GM19238 (cell line): ENCODE results near the gene TMEM51.

Experiments used
- DNase-seq: peaks from one replicate; pipeline ENCODE4 v3.0.0; 2011; ENCODE audit warnings: low spot score; ENCODE audit not compliant: insufficient read length

The TMEM51 gene, protein sequence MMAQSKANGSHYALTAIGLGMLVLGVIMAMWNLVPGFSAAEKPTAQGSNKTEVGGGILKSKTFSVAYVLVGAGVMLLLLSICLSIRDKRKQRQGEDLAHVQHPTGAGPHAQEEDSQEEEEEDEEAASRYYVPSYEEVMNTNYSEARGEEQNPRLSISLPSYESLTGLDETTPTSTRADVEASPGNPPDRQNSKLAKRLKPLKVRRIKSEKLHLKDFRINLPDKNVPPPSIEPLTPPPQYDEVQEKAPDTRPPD

DNA sequence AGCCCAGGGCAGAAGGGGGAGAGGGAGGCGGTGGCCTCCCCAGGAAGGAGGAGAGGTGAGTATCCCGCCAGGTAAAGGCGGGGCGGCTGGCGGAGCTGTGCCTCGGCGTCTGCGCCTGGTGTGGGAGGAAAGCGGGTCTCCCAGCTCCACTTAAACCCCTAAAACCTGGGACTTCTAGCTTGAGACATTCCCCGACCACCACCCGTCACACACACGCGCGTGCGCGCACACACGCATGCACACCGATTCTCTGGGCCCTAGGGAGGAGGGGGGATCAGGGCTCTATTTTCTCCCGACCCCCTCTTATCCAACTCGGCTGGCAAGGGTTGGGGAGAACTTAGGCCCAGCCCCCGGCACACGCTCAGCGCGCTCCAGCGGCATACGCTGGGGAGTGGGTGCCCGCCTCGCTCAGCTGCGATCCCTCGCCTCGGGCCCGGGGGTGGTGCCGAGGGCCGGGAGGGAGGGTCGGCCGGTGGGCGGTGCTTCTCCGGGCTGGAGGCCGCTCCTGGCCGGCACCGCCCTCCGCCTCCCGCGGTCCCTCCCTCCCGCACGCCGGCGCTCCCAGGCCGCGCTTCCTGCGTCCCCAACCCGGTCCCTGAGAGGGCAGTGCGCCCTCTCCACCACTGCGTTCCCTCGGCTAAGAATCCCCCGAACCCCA lies at the start of gene TMEM51:
TMEM51 (plus strand) TSS at position 564 of the 658 bp plus-strand sequence. CDS start 61,341 bp downstream, outside the sequence.
- no peak for DNase-seq

DNA sequence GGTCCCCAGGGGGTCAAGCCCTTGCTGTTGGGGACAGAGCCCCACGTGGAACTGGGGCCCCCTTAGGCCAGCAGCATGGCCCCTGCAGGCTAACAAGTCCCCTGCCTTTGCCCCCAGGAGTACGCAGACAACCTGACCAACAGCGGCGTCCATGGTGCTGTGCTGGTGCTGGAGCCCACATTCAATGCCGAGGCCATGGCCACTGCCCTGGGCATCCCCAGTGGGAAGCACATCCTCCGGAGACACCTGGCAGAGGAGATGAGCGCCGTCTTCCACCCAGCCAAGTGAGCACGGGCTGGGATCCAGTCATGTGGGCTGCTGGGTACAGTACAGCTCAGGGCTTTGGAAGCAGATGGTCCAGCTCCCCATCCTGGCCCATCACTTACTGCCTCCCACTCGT lies 49.6 kb upstream of the TMEM51 start:
- DNase-seq = no peak

DNA sequence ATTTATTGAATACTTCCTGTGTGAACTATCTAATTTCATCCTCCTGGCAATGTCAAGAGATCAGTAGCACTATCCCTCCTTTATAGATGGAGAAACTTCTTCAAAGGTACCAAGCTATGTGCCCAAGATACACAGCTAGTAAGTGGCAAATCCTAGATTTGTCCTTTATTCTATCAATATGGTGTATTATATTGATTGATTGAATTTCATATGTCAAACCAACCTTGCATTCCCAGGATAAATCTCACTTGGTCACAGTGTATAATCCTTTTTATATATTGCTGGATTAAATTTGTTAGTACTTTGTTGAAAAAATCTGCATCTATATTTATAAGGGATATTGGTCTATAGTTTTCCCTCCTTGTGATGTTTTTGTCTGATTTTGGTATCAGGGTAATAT lies 48.8 kb upstream of the TMEM51 start:
- no peak for DNase-seq

DNA sequence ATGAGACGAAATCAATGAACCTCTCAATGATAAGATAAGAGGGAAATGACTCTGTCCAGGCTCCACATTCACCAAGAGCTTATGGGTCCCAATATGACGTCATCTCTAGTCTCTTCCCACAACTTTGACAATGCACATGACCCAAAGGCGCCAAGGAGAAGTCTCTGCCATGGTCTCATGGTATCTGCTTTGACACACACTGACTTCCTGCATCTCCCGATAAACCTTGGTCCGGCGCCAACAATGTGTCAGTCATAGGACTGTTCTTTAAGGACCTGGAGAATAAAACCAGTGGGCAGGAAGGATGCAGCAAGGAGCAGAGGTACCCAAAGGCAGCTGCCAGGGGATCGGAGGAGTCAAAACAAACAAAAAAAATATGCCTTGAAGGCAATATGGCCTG lies 46.9 kb upstream of the TMEM51 start:
- no peak for DNase-seq

DNA sequence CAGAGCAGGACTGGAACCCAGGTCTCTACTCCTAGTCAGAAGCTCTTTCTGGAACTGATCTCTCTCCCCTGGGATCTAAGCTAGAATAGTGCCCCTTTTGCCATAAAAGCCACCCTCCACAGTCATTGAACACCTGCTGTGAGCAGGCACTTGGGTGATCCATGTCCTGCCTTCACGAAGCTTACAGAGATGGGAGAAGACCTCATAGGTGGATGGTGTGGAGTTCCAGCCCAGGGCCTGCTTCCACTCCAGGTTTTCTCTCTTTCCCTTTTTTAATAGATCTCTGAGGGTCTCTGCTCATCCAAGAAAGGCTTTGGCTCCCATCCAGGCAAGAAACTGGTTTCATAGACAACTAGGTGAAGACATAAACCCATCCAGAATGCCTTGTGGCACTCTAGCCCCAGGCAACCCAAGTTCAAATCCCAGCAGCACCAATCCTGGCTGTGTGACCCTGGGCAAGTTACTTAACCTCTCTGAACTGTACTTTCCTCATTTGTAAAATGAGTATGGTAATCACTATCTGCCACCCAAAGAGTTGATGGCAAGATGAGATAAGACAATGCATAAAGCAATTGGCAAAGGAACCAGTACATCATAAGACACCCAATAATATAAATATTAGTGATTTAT lies 46.4 kb upstream of the TMEM51 start:
- DNase-seq = no peak

DNA sequence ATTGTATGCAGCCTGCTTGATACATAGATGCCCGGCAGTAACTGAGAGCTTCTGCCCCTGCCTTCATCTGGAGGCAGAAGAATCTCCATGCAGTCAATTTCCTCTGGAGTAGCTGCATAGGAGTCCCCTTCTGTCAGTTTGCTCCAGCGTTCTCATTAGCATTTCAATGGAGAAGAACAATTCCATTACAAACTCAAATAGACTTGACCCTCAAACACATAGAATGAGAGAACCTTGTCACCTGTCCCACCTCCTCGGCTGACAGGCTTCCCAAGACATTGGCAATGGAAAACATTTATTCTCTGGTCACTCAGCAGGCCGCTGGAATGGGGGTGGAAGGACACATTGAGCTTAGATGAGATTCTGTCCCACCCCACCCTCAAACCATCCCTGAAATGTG lies 45.6 kb upstream of the TMEM51 start:
- DNase-seq = no peak

DNA sequence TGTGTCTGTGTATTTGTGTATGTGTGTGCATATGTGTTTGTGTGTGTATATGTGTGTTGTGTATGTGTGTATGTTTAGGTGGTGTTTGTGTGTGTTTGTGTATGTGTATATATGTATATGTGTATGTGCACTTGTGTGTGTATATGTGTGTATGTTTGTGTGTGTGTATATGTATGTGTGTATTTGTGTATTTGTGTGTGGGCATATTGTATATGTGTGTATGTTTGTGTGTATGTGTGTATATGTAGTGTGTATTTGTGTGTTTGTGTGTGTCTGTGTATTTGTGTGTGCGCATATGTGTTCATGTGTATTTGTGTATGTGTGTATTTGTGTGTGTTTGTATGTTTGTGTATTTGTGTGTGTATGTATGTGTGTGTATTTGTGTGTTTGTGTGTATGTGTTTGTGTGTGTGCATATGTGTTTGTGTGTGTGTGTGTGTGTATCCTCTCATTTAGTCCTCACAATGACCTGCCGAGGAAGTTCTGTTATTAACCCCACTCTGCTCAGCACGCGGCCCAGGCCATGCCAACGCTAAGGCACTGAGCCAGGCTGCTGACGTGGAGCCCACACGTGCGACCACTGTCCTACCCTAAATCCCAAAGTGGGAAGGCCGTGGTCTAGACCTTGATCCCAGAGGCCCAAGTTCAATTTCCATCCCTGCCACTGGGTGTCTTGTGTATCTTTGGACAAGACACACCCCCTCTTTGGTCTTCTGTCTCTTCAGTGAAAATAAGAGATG lies 43.2 kb upstream of the TMEM51 start:
- DNase-seq = no peak

DNA sequence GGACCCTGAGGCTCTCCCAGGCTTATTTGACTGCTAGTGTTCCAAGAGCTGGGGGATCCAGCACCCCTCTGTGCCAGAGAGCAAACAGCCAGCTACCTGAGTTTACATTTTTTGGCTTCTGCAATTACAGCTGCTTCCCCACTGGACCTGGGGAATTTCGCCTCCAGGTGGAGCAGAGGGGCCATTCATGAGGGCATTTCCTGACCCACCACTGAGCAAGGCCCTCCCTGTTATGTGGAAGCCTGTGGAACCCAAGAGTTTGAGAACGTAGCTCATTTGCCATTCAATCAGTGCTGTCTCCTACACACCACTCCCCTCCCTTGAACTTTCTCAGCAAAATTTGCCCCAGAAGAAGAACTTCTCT lies 42.7 kb upstream of the TMEM51 start:
- no peak for DNase-seq

DNA sequence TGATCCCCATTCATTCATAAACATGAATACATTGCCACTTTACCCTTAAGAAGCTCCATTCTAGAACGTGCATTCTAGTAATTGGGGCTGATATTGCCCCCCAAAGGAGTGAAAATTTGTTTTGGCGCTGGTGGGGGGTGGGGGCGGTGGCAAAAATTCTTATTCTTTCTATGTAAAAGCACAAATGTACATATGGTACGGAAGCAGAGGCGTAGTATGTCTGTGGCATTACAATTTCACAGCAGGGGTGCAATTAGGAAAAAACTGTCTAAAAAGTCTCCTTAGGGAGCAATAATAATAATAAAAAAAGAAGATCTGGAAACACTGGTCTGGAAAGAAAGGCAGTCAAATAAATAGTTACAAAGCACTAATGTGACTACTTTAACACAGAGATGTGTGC lies 40.4 kb upstream of the TMEM51 start:
- no peak for DNase-seq

DNA sequence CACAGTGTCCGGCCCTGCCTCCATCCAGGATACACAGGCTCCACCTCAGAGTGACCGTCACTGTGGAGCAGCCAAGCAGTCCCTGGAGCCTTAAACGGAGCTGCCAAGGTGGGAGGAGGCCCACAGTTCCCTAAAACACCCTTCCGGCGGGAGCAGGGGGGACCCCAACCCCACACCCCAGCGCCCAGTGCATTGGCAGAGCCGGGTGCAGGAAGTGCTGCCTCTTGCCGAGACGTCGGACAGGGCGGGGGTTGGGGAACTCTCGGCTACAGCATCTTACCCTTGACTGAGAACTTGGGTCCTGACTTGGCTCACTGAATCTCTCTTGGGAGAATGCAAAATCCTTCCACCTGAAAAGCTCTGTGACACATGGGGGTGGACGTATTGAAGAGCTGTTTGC lies 38.7 kb upstream of the TMEM51 start:
- no peak for DNase-seq

DNA sequence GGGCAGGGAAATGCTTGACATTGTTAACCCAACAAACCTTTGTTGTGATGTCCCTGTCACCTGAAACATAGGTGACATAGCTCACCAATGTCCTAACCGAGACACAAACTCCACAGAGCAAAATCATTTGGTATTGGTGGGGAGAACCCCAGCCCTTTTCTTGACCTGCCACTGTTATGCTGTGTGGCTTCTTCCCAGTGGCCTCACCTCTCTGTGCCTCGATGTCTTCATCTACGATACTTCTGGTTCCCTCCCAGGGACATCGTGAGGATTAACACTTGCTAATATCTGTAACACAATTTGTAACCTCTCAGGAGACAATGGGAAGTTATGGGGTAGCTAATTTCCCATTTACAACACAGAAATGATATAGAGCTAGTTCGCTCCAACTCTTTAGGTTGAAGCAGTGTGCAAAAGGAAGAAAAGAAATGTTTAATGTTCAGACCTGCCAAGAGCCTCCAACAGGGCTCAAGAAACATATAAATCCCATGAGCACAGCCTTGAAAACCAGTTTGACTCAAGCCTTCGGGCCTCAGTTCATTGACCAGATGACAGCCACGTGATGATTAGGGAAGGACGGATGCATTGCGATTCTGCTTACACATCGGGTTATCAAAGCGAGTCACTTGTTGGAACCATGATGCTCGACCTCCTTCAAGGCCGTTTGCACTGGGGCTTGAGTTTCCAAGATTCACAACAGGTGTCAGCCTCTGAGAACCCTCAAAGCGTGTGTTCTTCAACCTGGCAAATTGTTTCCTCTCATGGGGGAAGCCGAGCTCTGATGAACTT lies 37.8 kb upstream of the TMEM51 start:
- no peak for DNase-seq

DNA sequence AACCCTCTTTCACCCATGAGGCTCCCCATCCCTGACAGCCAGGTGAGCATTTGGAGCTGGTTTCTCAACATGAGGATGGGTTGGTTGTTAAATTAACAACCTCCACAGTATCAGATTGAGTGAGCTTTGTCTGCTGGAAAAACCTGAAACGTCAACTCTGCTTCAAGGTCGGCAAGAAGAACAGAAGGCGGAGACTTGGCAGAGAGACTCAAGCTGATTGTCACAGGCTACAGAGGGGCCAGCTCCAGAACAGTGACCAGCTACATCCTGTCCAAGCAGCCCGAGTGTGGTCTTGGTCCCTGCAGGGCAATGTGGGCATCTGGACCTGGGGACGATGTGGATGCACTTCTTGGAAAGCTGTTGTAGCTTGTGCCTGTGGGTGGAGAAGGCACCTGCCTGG lies 36.6 kb upstream of the TMEM51 start:
- no peak for DNase-seq

DNA sequence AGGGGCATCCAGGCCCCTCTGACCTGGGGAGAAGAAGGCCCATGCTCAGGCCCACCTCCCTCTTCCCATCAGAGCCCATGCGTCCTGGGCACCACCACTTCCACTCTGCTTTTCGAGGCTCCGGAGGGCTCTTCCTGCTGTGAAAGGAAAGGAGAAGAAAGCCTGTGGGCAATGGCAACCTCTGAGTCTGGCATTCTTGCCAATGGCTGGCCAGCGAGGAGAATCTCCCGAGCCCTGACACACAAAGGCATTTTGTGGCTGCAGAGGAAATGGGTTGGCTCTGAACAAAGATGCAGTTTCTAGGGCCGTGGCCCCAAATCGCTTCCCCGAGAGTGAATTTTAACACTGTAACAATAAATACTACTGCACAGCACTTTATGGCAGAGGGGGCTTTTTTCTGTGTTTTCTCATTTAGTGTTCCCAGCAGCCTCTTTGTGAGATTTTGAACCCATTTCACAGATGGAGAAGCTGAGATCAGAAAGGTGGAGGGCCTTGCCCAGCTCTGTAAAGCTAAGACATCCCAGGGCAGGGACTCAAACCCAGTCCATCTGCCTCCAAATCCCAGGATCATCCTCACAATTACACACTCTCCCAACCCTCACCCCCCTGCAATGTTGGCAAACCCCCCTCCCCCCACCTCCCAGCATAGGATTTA lies 35.7 kb upstream of the TMEM51 start:
- no peak for DNase-seq

DNA sequence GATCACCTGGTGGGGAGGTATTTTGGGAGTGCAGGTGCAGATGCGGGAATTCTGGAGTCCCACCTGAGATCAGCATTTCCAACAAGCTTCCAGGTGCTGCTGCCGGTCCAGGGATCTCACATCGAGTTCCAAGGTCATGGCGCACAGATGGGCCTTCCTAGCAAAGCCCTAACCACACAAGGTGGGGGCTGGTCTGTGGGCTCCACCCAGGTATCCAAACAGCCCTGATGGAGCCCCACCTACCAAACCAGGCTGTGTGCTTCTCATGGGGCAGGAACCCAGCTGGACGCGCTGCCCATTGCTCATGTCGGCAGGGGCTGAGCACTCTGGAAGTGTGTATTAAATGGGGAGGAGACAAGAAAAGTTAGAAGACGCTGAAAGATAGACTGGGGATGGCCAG lies 35.0 kb upstream of the TMEM51 start:
- no peak for DNase-seq

DNA sequence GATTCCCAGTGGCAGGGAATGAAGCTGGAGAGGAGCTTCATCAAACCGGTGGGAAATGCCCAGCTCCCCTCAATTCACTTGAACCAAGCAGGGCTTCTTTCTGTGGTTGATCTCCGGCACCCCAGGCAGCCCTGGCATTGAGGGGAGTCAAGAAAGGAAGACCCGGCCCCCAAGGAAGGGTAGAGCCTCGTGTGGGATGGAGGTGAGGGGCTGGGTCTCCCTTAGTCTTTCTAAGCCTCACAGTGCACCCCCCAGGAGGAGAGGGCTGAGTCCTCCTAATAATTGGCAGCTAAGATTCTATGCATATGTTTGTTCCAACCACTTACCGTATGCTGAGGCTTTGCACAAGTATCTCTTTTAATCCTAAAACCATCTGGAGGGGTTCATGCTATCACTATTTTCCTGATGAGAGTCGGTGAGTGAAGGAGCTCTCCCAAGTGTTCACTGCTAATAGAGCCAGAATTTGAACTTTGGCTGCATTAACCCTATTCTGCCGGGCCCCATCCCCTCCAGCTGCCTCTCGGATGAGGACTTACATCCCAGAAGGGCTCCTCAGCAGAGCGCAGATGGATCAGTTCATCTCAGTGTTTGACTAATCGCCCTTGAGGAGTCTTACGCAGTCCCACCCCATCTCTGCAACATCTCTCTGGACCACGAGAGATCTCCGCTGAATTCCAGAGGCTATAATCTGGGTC lies 33.1 kb upstream of the TMEM51 start:
- DNase-seq = no peak

DNA sequence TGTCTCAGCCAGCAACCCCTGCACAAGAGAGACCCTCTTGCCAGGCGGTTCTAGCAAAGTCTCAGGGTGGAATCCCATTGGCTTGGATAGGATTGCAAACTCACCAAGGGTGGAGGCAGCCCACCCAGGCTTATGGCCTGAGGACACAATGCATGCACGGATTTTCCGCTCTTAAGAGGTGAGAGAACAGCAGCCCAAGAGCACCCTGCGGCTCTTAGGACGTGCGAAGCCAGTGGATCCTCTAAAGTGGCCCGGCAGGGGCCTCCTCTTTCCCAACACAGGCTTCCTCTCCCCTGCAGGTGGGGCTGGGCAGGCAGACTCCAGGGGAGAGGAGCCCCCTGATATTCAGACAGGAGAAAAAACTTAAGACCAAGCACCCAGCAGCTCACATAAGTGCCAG lies 31.2 kb upstream of the TMEM51 start:
- DNase-seq = no peak

DNA sequence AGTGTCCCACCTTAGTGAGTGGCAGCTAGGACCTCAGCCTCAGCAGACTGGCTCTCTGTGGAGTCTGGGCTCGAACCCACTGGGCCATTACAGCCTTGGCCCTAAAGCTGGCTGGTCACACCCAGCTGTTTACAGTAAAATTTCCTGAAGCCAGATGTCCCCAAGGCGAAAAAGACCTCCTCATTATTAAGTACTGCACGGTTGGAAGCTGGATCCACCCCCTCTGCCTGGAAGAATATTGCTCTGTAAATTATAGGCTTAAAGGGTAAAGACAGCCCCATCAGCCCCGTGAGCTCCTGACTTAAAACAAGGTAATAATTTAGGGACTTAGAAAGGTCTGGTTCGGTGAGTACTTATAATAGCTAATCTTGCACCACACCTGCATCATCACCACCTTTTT lies 30.3 kb upstream of the TMEM51 start:
- DNase-seq = no peak

DNA sequence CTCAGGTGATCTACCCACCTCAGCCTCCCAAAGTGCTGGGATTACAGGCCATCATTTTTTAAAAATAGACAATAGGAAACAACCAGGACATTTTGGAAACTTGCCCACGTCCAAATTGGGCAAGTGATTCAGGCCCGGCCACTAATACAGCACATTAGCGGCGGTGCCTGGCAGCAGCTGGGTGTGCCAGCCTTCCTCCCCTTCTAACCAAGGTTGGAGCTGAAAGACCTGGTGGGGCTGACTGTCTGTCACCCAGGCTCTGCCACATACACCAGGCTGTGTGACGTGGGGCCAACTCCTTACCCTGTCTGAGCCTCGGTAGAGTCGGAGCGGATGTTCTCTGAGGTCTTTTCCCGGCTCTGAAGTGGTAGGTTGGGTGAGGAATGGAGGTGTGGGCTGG lies 29.6 kb upstream of the TMEM51 start:
- DNase-seq = no peak

DNA sequence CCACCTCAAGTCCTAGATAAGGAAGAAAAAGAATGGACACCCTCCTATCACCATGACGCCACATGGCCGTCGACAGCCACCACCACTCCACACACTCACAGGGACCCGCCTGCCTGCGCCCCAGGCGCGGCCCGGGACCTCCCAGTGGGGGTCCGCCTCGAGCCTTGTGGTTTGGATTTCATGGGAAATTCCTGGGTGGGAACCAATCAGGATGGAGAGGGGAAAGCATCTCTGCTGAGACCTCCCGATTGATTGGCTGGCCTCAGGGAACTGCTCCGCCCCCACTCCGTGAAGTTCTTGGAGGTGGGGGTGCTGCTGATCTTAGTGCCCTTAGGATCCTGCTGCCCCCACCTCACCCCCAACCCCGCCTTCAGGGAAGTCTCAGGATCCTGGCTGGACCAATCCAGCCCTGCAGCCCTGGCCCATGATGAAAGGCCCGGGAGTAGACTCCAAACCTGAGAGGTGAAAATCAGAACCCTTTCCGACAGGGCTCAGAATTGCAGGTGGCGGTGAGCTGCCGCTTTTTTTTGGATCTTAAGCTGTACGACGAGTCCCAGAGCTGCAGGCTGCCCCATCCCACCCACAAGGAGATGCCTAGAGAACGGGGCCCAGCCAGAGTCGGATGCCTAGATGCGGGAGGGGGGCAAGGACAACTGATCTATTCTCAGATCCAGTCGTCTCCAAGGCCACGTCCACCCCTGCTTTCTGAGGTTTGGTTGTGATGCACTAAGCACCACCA lies 29.0 kb upstream of the TMEM51 start:
- DNase-seq = no peak
